Measurements from ENCODE around the gene CTSA.
A peak's percentile ranks its signal among the peaks of the same experiment; 100 is the strongest.
"Not testable (repeated sequence)": the region's sequence is repeated elsewhere in the genome, so short reads cannot be mapped to it uniquely, and the experiment has no call there.

Gene CTSA

GRCh38 chr20:45918779-45919537, 27.8 kb downstream of the CTSA start:
- no peak for DNase-seq (ENCODE audit: low read depth)

- DNase-seq (ENCODE audit: low read depth), result no peak
Observed at GRCh38 chr20:45919542-45920399, 28.6 kb downstream of the CTSA start.

- no peak for DNase-seq (ENCODE audit: low read depth)
Observed at GRCh38 chr20:45920462-45921336, 29.6 kb downstream of the CTSA start.

- no peak for DNase-seq (ENCODE audit: low read depth)
Observed at GRCh38 chr20:45921337-45922189, 30.4 kb downstream of the CTSA start.

GRCh38 chr20:45924391-45925261, 33.5 kb downstream of the CTSA start:
- no peak for DNase-seq (ENCODE audit: low read depth)

- DNase-seq (ENCODE audit: low read depth), result no peak
Observed at GRCh38 chr20:45925821-45926506, 34.8 kb downstream of the CTSA start.

- DNase-seq (ENCODE audit: low read depth), result no peak
Observed at GRCh38 chr20:45926731-45927070, 35.6 kb downstream of the CTSA start.

- DNase-seq (ENCODE audit: low read depth), result no peak
Observed at GRCh38 chr20:45927071-45927878, 36.1 kb downstream of the CTSA start.

GRCh38 chr20:45931680-45932079, 40.5 kb downstream of the CTSA start:
- not testable (repeated sequence) for DNase-seq (ENCODE audit: low read depth)

- peak; percentile 35 for DNase-seq (ENCODE audit: low read depth)
Observed at GRCh38 chr20:45933266-45934045, 42.3 kb downstream of the CTSA start.

GRCh38 chr20:45934046-45934585, 43.0 kb downstream of the CTSA start:
- peak; percentile 40 for DNase-seq (ENCODE audit: low read depth)

- DNase-seq (ENCODE audit: low read depth), result peak; percentile 95
Observed at GRCh38 chr20:45934586-45935415, 43.7 kb downstream of the CTSA start, which contains the start of gene PCIF1. Gene PCIF1, plus strand, starts transcription at chr20:45934683. Its CDS starts 4,317 bp downstream, at chr20:45939000.

- DNase-seq (ENCODE audit: low read depth), result no peak
Observed at GRCh38 chr20:45935416-45936046, 44.4 kb downstream of the CTSA start.

GRCh38 chr20:45937765-45938164, 46.6 kb downstream of the CTSA start:
- DNase-seq (ENCODE audit: low read depth), result no peak

GRCh38 chr20:45938727-45939438, 47.7 kb downstream of the CTSA start:
- no peak for DNase-seq (ENCODE audit: low read depth)

GRCh38 chr20:45940053-45940452, 48.9 kb downstream of the CTSA start:
- DNase-seq (ENCODE audit: low read depth), result no peak
